Sigmoid colon (tissue), 7 donors: ENCODE results near the gene TCTN2. TPM values are rescaled to one million over a fixed set of nuclear protein-coding genes. Genes with fewer than 3 reads are reported as not detected.

Experiments used
- DNase-seq: peaks from one replicate; pipeline ENCODE4 v3.0.0-alpha.2; 2019
- H3K27ac ChIP-seq, 4 donors: fragments of 200-600 bp; sonication (generic); one replicate each; pipeline ENCODE4 v1.5.1; 2016 to 2019; ENCODE audit warnings: mild to moderate bottlenecking in 1 of 4
- H3K27me3 ChIP-seq, 3 donors: fragments of 200-600 bp; sonication (generic); one replicate each; pipeline ENCODE4 v1.5.1; 2019; ENCODE audit warnings: mild to moderate bottlenecking in 1 of 3
- H3K36me3 ChIP-seq, 4 donors: fragments of 200-600 bp; sonication (generic); one replicate each; pipeline ENCODE4 v1.5.1; 2016 to 2019
- H3K4me1 ChIP-seq, 4 donors: fragments of 200-600 bp; sonication (generic); one replicate each; pipeline ENCODE4 v1.5.1; 2017 to 2019
- H3K4me3 ChIP-seq, 4 donors: fragments of 200-600 bp; sonication (generic); one replicate each; pipeline ENCODE4 v1.5.1; 2017 to 2019; ENCODE audit warnings: mild to moderate bottlenecking in 2 of 4, moderate library complexity in 1 of 4
- H3K9me3 ChIP-seq, 4 donors: fragments of 200-600 bp in 3 of 4; sonication (generic) in 3 of 4; one replicate each; pipeline versions ENCODE4 v1.5.1 to v1.6.1; 2013 to 2019
- EP300 ChIP-seq, 4 donors: sonication (generic); formaldehyde crosslinking; IDR thresholded peaks; one replicate each; pipeline ENCODE4 v1.6.1; 2017; ENCODE audit warnings: antibody characterized with exemption in 4 of 4
- POLR2A ChIP-seq, 2 donors: fragments of 450-650 bp; IDR thresholded peaks; one replicate each; pipeline ENCODE4 v1.6.1; 2016; ENCODE audit warnings: antibody characterized with exemption in 2 of 2, mild to moderate bottlenecking in 2 of 2, moderate library complexity in 2 of 2
- POLR2AphosphoS5 ChIP-seq, 4 donors: sonication (generic); formaldehyde crosslinking; IDR thresholded peaks; one replicate each; pipeline ENCODE4 v1.6.1; 2017; ENCODE audit warnings: antibody characterized with exemption in 4 of 4
- WGBS, 2 donors: extraction: QIAGEN DNeasy Blood & Tissue Kit; methylation state at CpG; one replicate each; pipeline ENCODE4 v1.1.7; 2013; 5-methylcytosine and 5-hydroxymethylcytosine counted together
- intact Hi-C: fragments of 100-400 bp; cut with DNase I; formaldehyde crosslinking; loops from one replicate; pipeline ENCODE4 v1.15.1; 2023
- polyA plus RNA-seq, 3 donors: library from polyadenylated mRNA; stranded (reverse); fragments of 200-250 nt; gene quantifications; one replicate each; pipeline ENCODE4 v1.2.3, GENCODE V29; 2013
- total RNA-seq, 4 donors: library from RNA; depleted of rRNA; stranded (reverse); fragments of >200 nt; gene quantifications; one replicate each; pipeline ENCODE4 v1.1.0, GENCODE V29; 2016
- TF ChIP-seq, protein P1 (sequence below), 4 experiments: fragments of 450-650 bp in 3 of 4; fragments of 200-600 bp in 1 of 4; IDR thresholded peaks; one replicate each; pipeline ENCODE4 v1.5.1; 2016 to 2019; ENCODE audit warnings: antibody characterized with exemption in 4 of 4, mild to moderate bottlenecking in 3 of 4, moderate library complexity in 2 of 4
- donor health status: healthy with polysubstance abuse.
- donor health status: Bipolar disorder and iron deficiency.
- donor health status: healthy.

The TCTN2 gene
- total and polyA plus RNA-seq, 7 donors, result 0.23 to 11.6 (median 4.6) TPM

DNA sequence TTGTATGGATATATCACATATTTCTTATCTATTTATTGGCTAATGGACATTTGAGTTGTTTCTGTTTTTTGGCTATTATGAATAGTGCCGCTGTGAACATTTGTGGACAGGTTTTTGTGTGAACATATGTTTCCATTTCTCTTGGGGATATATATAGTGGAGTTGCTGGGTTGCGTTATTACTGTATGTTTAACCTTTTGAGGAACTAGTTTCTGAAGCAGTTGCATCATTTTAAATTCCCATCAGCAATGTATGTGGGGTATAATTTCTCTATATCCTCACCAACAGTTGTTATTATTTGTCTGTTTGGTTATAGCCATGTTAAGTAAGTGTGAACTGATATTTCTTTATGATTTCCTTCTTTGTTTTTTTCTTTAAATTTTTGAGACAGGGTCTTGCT, 10.7 kb downstream of the TCTN2 start:
- Histone ChIP-seq H3K27ac (no peak overlapping the region), H3K9me3 (no peaks in the 10 kb centered on the region), H3K4me1 (no peaks in the 10 kb centered on the region), H3K27me3 (no peaks in the 10 kb centered on the region), H3K4me3 (no peak overlapping the region), H3K36me3 (peaks cover 0 to 79% (median 6%) of the 10 kb centered on the region in 4 donors)
- no peak for TF ChIP-seq POLR2AphosphoS5 (IDR thresholded peaks at IDR 0.05)
- TF ChIP-seq, protein P1, sequence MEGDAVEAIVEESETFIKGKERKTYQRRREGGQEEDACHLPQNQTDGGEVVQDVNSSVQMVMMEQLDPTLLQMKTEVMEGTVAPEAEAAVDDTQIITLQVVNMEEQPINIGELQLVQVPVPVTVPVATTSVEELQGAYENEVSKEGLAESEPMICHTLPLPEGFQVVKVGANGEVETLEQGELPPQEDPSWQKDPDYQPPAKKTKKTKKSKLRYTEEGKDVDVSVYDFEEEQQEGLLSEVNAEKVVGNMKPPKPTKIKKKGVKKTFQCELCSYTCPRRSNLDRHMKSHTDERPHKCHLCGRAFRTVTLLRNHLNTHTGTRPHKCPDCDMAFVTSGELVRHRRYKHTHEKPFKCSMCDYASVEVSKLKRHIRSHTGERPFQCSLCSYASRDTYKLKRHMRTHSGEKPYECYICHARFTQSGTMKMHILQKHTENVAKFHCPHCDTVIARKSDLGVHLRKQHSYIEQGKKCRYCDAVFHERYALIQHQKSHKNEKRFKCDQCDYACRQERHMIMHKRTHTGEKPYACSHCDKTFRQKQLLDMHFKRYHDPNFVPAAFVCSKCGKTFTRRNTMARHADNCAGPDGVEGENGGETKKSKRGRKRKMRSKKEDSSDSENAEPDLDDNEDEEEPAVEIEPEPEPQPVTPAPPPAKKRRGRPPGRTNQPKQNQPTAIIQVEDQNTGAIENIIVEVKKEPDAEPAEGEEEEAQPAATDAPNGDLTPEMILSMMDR (IDR thresholded peaks at IDR 0.05), result no peak
- no peak for TF ChIP-seq POLR2A (IDR thresholded peaks at IDR 0.05)
- TF ChIP-seq EP300 (IDR thresholded peaks at IDR 0.05), result no peak
- WGBS, 2 donors, result 86 to 95% methylated on average over 2 of the region's 2 CpGs
- no peak for DNase-seq
- intact Hi-C loops, result no loop called here

DNA sequence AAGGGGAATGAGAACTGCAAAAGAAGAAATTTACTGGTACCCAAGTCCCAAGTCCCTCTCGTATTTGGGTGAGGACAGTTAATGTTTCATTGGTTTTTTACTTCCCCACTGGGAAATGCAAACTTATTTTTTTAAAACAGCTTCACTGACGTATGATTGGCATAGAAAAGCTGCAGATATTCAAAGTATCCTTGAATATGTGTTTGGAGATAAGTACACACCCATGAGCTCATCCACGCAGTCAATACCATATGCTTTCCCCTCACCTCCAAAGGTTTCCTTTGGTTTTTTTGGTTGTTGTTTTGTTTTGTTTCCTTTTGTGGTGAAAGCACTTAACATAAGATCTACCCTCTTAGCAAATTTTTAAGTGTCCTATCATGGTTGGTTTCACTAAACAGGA, 13.1 kb downstream of the TCTN2 start:
- Histone ChIP-seq H3K27me3 (no peaks in the 10 kb centered on the region), H3K4me1 (peaks cover 0 to 2% (median 0%) of the 10 kb centered on the region in 4 donors), H3K9me3 (no peaks in the 10 kb centered on the region), H3K27ac (no peak overlapping the region), H3K4me3 (no peak overlapping the region), H3K36me3 (peaks cover 0 to 84% (median 3%) of the 10 kb centered on the region in 4 donors)
- 79 to 92% methylated on average over 3 of the region's 3 CpGs for WGBS, 2 donors
- intact Hi-C loops, result no loop called here
- no peak for DNase-seq
- TF ChIP-seq EP300 (IDR thresholded peaks at IDR 0.05) (no peak), POLR2A (IDR thresholded peaks at IDR 0.05) (no peak), POLR2AphosphoS5 (IDR thresholded peaks at IDR 0.05) (no peak)
- TF ChIP-seq, protein P1 (IDR thresholded peaks at IDR 0.05), result no peak

DNA sequence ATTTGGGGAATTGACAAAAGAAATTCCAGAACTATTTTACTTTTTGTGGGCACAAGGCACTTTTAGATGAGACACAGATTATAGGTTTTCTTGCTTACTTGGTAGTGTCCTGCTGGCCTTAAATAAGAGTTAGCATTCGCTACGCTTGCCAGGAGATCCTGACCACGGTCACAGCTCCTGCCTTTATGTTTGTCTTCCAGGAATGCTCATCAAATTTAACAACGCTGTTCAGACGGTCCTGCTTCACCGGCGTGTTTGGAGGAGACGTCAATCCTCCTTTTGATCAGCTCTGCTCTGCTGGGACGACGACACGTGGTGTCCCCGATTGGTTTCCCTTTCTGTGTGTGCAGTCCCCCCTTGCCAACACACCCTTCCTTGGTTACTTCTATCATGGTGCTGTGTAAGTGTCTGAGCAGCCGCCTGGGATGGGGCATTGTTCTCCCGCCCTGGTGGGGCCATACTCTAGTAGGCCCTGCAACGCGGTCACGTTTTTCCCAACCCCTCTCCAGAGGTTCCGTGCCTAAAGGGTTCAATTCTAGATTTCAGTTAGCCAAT, 15.8 kb downstream of the TCTN2 start:
- Histone ChIP-seq H3K36me3 (peaks cover 0 to 83% (median 10%) of the 10 kb centered on the region in 4 donors), H3K4me3 (no peak overlapping the region), H3K27me3 (no peaks in the 10 kb centered on the region), H3K9me3 (no peaks in the 10 kb centered on the region), H3K27ac (no peak overlapping the region), H3K4me1 (peaks cover 0 to 2% (median 0%) of the 10 kb centered on the region in 4 donors)
- TF ChIP-seq POLR2AphosphoS5 (IDR thresholded peaks at IDR 0.05) (no peak), EP300 (IDR thresholded peaks at IDR 0.05) (no peak), POLR2A (IDR thresholded peaks at IDR 0.05) (no peak)
- TF ChIP-seq, protein P1 (IDR thresholded peaks at IDR 0.05), result no peak
- intact Hi-C loops, result no loop called here
- no peak for DNase-seq
- WGBS, 2 donors, result 89 to 95% methylated on average over 18 of the region's 18 CpGs

DNA sequence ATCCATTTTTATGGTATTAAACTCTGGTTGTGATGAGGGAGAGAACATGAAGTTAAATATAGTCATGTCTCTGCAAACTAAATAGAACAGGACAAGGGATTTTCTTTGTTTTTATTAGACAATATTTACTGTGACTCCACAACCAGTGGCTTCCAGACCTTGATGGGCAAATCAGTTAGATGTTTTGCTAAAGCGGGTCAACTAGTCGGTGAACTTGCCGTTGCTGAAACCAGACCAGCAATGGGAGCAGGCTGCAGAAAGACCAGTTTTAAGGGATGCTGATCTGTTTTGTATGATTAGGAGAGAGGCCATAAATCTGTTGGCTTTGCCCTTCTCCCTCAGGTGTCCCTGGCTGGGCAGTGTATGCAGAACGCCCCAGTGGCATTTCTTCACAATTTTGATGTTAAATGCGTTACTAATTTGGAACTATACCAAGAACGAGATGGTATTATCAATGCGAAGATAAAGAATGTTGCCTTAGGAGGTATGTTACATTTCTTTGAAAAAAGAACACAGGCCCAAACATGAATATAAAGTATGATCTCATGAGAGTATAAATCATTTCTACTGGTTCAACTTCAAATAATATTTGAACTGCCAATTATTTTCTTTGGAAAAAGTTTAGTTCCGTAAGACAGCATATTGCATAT, 19.4 kb downstream of the TCTN2 start:
- WGBS, 2 donors, result 96 to 97% methylated on average over 8 of the region's 8 CpGs
- peaks cover 0 to 83% (median 10%) of the 10 kb centered on the region in 4 donors for H3K36me3 ChIP-seq
- no peaks in the 10 kb centered on the region for H3K27me3 ChIP-seq
- peaks cover 0 to 2% (median 0%) of the 10 kb centered on the region in 4 donors for H3K4me1 ChIP-seq
- no peak overlapping the region for H3K4me3 ChIP-seq
- H3K9me3 ChIP-seq, result no peaks in the 10 kb centered on the region
- no peak for DNase-seq
- TF ChIP-seq, protein P1 (IDR thresholded peaks at IDR 0.05), result no peak
- no peak for TF ChIP-seq POLR2AphosphoS5 (IDR thresholded peaks at IDR 0.05)
- TF ChIP-seq POLR2A (IDR thresholded peaks at IDR 0.05), result no peak
- no peak for TF ChIP-seq EP300 (IDR thresholded peaks at IDR 0.05)
- intact Hi-C loops, result no loop called here
- no peak overlapping the region for H3K27ac ChIP-seq
